ENCODE measurements around the gene RMND5A.
A peak's percentile ranks its signal among the peaks of the same experiment; 100 is the strongest.

Gene RMND5A

DNA sequence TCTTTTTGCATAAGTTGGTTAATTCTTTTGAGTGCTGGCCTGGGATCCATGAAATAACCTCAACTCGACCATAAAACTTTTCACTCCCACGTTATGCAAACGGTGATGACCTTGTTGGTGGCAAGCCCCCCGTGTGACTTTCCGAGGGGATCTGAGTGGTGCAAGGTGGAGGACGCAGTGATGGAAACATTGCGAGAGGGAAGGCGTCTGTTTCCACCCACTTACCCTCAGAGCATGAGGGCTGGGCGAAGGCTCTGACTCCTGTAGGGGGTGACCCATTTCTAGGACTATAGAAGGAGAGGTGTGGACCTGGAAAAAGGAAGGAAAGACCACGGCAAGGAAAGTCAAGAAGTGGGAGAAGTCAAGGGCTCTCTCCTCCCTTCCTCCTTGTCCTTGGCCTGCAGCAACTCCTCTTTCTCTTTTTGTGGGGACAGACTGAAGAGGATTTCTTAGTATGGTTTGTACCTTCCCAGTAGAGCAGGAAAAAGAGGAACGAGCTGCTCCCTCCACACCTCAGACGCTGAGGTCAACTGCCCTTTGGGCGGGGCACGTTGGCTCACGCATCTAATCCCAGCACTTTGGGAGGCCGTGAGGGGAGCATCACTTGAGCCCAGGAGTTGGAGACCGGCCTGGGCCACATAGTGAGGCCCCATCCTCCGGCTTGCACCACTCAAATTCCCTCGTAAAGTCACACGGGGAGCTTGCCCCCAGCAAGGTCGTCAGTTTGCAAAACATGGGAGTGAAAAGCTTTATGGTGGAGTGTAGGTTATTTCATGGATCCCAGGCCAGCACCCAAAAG, 86.2 kb downstream of the RMND5A start:
- DNase-seq (ENCODE audit: low read depth, low spot score): no peak
- no peak overlapping the region for H3K9ac ChIP-seq (ENCODE audit: insufficient read length, low read depth)
- H3K9me3 ChIP-seq (ENCODE audit: insufficient read depth, low read length): no peaks in the 10 kb centered on the region
- TF ChIP-seq ZNF274 (IDR thresholded peaks at IDR 0.05; ENCODE audit: low read depth, low read length) (no peak), SUZ12 (IDR thresholded peaks at IDR 0.05; ENCODE audit: extremely low read depth, insufficient read depth, insufficient read length) (no peak), YY1 (IDR thresholded peaks at IDR 0.05; ENCODE audit: insufficient read depth, insufficient read length) (no peak)
- no peak overlapping the region for H3K4me3 ChIP-seq (ENCODE audit: insufficient read length, low read depth)
- no peaks in the 10 kb centered on the region for H3K36me3 ChIP-seq (ENCODE audit: insufficient read depth, insufficient read length, low read length)
- no peaks in the 10 kb centered on the region for H3K4me1 ChIP-seq (ENCODE audit: insufficient read depth, insufficient read length)
- H3K27me3 ChIP-seq (ENCODE audit: insufficient read depth, insufficient read length): peaks cover 46% of the 10 kb centered on the region

DNA sequence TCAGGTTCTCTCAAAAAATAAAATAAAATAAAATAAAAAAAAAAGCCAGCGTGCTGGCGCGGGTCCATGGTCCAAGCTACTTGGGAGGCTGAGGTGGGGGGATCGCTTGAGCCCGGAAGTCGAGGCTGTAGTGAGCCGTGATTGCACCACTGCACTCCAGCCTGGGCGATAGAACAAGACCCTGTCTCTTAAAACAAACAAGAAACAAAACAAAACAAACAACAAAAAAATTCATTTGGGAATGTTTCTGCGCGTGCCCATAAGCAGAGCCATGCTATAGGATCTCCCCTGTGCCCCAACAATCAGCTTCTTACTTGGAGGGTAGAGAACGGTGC, 87.0 kb downstream of the RMND5A start:
- Histone ChIP-seq H3K27me3 (ENCODE audit: insufficient read depth, insufficient read length) (peaks cover 46% of the 10 kb centered on the region), H3K36me3 (ENCODE audit: insufficient read depth, insufficient read length, low read length) (no peaks in the 10 kb centered on the region), H3K9ac (ENCODE audit: insufficient read length, low read depth) (peak overlapping the region; percentile 57), H3K4me1 (ENCODE audit: insufficient read depth, insufficient read length) (no peaks in the 10 kb centered on the region), H3K9me3 (ENCODE audit: insufficient read depth, low read length) (no peaks in the 10 kb centered on the region), H3K4me3 (ENCODE audit: insufficient read length, low read depth) (peak overlapping the region; percentile 50)
- DNase-seq (ENCODE audit: low read depth, low spot score): no peak
- no peak for TF ChIP-seq ZNF274 (IDR thresholded peaks at IDR 0.05; ENCODE audit: low read depth, low read length)
- no peak for TF ChIP-seq SUZ12 (IDR thresholded peaks at IDR 0.05; ENCODE audit: extremely low read depth, insufficient read depth, insufficient read length)
- TF ChIP-seq YY1 (IDR thresholded peaks at IDR 0.05; ENCODE audit: insufficient read depth, insufficient read length): no peak

DNA sequence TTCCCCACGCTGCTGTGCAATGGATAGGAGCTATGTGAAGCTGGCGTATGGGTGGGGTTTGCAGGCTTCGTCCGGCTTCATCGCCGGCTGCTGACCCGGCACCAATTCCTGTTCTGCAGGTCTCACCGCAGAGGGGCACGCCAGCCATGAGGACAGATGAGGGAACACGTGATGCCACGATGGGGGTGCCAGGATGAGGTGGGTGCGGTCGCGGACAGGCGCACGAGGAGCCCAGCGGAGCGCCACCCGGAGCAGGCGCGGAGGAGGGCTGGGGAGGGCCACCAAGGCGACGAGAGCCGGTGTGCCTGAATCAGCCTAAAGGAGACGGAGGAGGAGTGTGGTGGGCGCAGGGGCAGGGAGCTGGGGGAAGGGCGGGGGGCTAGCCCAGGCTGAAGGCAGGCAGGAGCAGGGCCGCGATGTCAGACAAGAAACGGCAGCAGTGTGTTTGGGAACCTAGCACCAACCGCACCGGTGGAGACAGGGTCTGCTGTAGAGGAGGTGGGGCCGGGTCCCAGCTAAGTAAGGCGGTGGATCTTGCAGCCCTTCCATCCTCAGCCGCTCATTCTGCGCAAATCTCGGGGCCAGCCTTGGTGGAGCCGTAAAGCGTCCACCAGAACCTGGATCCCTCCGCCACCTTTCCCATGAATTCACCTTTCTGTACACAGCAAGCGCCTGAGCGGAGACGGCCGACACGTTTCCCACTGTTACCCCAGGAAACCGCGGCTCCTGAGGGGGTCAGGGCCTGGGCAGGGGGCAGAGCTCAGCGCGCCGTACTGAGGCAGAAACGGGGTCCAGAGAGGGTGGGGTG, 87.6 kb downstream of the RMND5A start:
- DNase-seq (ENCODE audit: low read depth, low spot score): no peak
- Histone ChIP-seq H3K9ac (ENCODE audit: insufficient read length, low read depth) (peak overlapping the region; percentile 57), H3K36me3 (ENCODE audit: insufficient read depth, insufficient read length, low read length) (no peaks in the 10 kb centered on the region), H3K4me1 (ENCODE audit: insufficient read depth, insufficient read length) (no peaks in the 10 kb centered on the region), H3K4me3 (ENCODE audit: insufficient read length, low read depth) (peak overlapping the region; percentile 50), H3K27me3 (ENCODE audit: insufficient read depth, insufficient read length) (peaks cover 46% of the 10 kb centered on the region), H3K9me3 (ENCODE audit: insufficient read depth, low read length) (no peaks in the 10 kb centered on the region)
- TF ChIP-seq SUZ12 (IDR thresholded peaks at IDR 0.05; ENCODE audit: extremely low read depth, insufficient read depth, insufficient read length) (no peak), YY1 (IDR thresholded peaks at IDR 0.05; ENCODE audit: insufficient read depth, insufficient read length) (no peak), ZNF274 (IDR thresholded peaks at IDR 0.05; ENCODE audit: low read depth, low read length) (no peak)

DNA sequence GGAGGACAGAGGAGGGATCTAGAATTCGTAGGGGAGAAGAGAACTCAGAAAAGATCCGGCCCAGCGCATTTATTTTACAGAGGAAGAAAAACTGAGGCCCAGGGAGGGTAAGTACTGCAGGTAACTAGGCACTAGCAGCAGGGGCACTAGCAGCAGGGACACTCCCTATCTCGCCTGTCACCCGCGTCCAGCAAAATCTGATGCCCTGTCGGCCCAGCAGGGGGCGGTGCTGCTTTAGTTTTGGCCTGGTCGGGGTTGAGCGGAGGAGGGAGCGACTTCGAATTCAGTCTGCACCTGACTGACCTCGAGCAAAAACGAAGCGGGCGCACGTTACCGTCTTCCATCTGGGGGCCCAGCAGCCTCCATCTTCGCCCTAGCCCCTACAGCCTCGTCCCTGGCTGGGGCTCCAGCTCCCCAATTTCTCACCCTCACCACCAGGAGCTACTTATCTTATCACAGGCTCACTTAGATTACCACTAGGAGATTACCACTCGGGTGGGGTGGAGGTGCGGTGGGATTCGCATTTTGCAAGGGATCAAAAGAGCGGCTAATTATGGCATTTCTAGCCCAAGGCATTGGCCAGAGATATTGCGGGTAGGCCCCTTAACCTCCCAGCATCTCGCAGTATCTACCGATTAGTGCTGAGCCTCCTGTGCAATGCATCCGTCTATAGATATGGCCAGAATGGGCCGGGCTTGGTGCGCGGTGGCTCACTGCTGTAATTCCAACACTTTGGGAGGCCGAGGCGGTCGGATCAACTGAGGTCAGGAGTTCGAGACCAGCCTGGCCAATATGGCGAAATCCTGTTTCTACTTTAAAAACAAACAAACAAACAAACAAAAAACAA, 88.4 kb downstream of the RMND5A start:
- Histone ChIP-seq H3K4me3 (ENCODE audit: insufficient read length, low read depth) (peak overlapping the region; percentile 50), H3K36me3 (ENCODE audit: insufficient read depth, insufficient read length, low read length) (no peaks in the 10 kb centered on the region), H3K9me3 (ENCODE audit: insufficient read depth, low read length) (no peaks in the 10 kb centered on the region), H3K27me3 (ENCODE audit: insufficient read depth, insufficient read length) (peaks cover 46% of the 10 kb centered on the region), H3K9ac (ENCODE audit: insufficient read length, low read depth) (peak overlapping the region; percentile 3), H3K4me1 (ENCODE audit: insufficient read depth, insufficient read length) (no peaks in the 10 kb centered on the region)
- TF ChIP-seq ZNF274 (IDR thresholded peaks at IDR 0.05; ENCODE audit: low read depth, low read length) (no peak), SUZ12 (IDR thresholded peaks at IDR 0.05; ENCODE audit: extremely low read depth, insufficient read depth, insufficient read length) (no peak), YY1 (IDR thresholded peaks at IDR 0.05; ENCODE audit: insufficient read depth, insufficient read length) (no peak)
- peak; percentile 88 for DNase-seq (ENCODE audit: low read depth, low spot score)

DNA sequence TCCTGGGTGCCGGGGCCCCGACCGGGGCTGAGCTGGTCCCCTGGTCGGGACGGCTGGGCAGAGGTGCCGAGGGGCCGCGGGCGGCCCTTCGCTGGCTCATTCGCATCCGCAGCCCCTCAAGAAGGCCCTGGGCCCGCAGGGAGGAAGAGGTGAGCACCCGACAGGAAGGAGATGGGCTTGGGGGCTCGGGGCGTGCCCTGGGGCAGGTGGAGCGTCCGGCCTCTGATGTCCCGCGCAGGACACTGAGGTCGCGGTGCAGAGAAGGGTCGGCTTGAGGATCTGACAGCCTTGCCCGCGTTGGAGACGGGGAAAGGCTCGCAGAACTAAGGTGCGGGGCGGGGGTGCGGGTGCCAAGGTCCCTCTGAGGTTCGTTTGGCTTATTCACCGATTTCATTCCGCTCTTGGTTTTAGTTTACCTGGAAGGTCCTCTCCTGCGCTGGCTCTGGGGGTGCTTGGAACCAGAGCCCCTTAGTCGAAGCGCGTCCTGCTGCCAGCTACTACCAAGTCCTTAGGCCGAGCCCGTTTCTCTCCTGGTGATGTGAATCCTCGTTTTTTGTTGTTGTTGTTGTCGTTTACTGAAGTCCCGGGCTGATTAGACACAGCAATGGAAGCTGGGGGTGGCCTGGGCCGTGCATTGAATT, 89.5 kb downstream of the RMND5A start:
- no peak for TF ChIP-seq SUZ12 (IDR thresholded peaks at IDR 0.05; ENCODE audit: extremely low read depth, insufficient read depth, insufficient read length)
- TF ChIP-seq ZNF274 (IDR thresholded peaks at IDR 0.05; ENCODE audit: low read depth, low read length): no peak
- TF ChIP-seq YY1 (IDR thresholded peaks at IDR 0.05; ENCODE audit: insufficient read depth, insufficient read length): no peak
- Histone ChIP-seq H3K4me1 (ENCODE audit: insufficient read depth, insufficient read length) (no peaks in the 10 kb centered on the region), H3K4me3 (ENCODE audit: insufficient read length, low read depth) (peak overlapping the region; percentile 51), H3K36me3 (ENCODE audit: insufficient read depth, insufficient read length, low read length) (no peaks in the 10 kb centered on the region), H3K9ac (ENCODE audit: insufficient read length, low read depth) (peak overlapping the region; percentile 56), H3K9me3 (ENCODE audit: insufficient read depth, low read length) (no peaks in the 10 kb centered on the region), H3K27me3 (ENCODE audit: insufficient read depth, insufficient read length) (peaks cover 46% of the 10 kb centered on the region)
- DNase-seq (ENCODE audit: low read depth, low spot score): no peak

DNA sequence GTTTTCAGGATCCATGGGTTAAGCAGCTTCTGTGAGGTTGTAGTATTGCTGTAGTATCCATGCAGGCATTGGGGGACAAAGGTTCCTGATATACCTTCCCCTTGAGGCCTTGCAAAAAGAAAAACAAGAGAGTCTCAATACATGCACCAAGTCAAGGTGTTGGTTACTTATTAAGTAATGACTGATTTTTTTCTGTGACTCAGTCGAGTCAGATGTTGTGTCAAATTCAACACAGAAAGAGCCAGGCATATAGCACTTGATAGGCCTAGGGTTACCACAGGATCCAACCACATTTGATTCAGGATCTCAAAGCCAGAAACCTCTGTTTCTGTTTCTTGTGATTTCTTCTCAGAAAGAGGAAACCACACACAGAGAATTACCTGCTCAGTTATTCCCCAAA, 95.5 kb downstream of the RMND5A start:
- H3K27me3 ChIP-seq (ENCODE audit: insufficient read depth, insufficient read length): peaks cover under 1% of the 10 kb centered on the region
- H3K9me3 ChIP-seq (ENCODE audit: insufficient read depth, low read length): no peaks in the 10 kb centered on the region
- no peak for TF ChIP-seq YY1 (IDR thresholded peaks at IDR 0.05; ENCODE audit: insufficient read depth, insufficient read length)
- no peak for TF ChIP-seq ZNF274 (IDR thresholded peaks at IDR 0.05; ENCODE audit: low read depth, low read length)
- no peak for TF ChIP-seq SUZ12 (IDR thresholded peaks at IDR 0.05; ENCODE audit: extremely low read depth, insufficient read depth, insufficient read length)
- no peak overlapping the region for H3K9ac ChIP-seq (ENCODE audit: insufficient read length, low read depth)
- no peaks in the 10 kb centered on the region for H3K36me3 ChIP-seq (ENCODE audit: insufficient read depth, insufficient read length, low read length)
- H3K4me3 ChIP-seq (ENCODE audit: insufficient read length, low read depth): no peak overlapping the region
- no peaks in the 10 kb centered on the region for H3K4me1 ChIP-seq (ENCODE audit: insufficient read depth, insufficient read length)
- DNase-seq (ENCODE audit: low read depth, low spot score): no peak
